HG03558 (cell line): ENCODE results near the gene GNAZ.

Experiments
- ATAC-seq: cut with Tn5 transposase; IDR thresholded peaks from one replicate; pipeline ENCODE4 v1.9.1; 2021; ENCODE audit warnings: moderate number of reproducible peaks; ENCODE audit not compliant: unreplicated experiment; ENCODE audit errors: extremely low read depth

The GNAZ gene

GRCh38 chr22:23103199-23103954 is 33.1 kb downstream of the GNAZ start:
- ATAC-seq, result no peak

- no peak for ATAC-seq
Measured at GRCh38 chr22:23104187-23104971, 34.1 kb downstream of the GNAZ start.

GRCh38 chr22:23105304-23105703 is 35.0 kb downstream of the GNAZ start:
- no peak for ATAC-seq

- ATAC-seq, result no peak
Measured at GRCh38 chr22:23105919-23106318, 35.6 kb downstream of the GNAZ start.

GRCh38 chr22:23106344-23106743 is 36.0 kb downstream of the GNAZ start:
- no peak for ATAC-seq

GRCh38 chr22:23106906-23107367 is 36.6 kb downstream of the GNAZ start:
- ATAC-seq, result no peak

GRCh38 chr22:23107487-23108248 is 37.3 kb downstream of the GNAZ start:
- ATAC-seq, result no peak

GRCh38 chr22:23108249-23109078 is 38.1 kb downstream of the GNAZ start:
- no peak for ATAC-seq

- ATAC-seq, result no peak
Measured at GRCh38 chr22:23109079-23109347, 38.7 kb downstream of the GNAZ start.

GRCh38 chr22:23109441-23109978 is 39.2 kb downstream of the GNAZ start:
- no peak for ATAC-seq

GRCh38 chr22:23110190-23110921 is 40.0 kb downstream of the GNAZ start:
- ATAC-seq, result no peak

- no peak for ATAC-seq
Measured at GRCh38 chr22:23110922-23111527, 40.7 kb downstream of the GNAZ start.

- no peak for ATAC-seq
Measured at GRCh38 chr22:23112472-23113012, 42.2 kb downstream of the GNAZ start.

GRCh38 chr22:23113067-23113846 is 42.9 kb downstream of the GNAZ start:
- ATAC-seq, result no peak

GRCh38 chr22:23113847-23114720 is 43.8 kb downstream of the GNAZ start:
- ATAC-seq, result no peak

GRCh38 chr22:23114721-23115020 is 44.4 kb downstream of the GNAZ start:
- no peak for ATAC-seq

- no peak for ATAC-seq
Measured at GRCh38 chr22:23115369-23115768, 45.0 kb downstream of the GNAZ start.
